C4-2B (cell line): ENCODE data around the gene KLF3.

Source experiments
- CTCF ChIP-seq: fragments of 450-650 bp; conservative IDR thresholded peaks from 2 replicates; pipeline ENCODE4 v1.5.1; 2017; ENCODE audit warnings: mild to moderate bottlenecking
- ZFX ChIP-seq: fragments of 450-650 bp; IDR thresholded peaks from 2 replicates; pipeline ENCODE4 v1.6.1; 2017

DNA sequence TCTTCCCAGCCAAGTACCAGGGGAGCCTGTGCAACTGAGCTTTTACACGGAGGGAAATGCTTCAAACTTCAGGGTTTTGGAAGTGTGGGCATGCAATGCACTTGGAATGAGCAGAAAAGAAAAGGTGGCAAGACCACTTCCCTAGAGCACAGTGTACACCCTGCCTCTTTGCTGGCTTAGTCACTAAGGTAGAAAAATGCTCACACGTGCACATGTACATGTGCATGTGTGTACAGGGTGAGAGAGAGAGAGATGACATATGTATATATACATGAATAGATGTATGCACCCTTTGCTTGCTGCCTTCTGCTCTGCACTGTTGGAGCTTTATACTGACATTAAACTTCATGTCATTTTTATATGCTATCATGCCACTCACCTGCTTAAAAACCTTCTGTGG, 7.9 kb upstream of the KLF3 start:
- TF ChIP-seq CTCF = no peak
- no peak for TF ChIP-seq ZFX
